ENCODE data around the gene BMS1.
"Not testable (repeated sequence)": the region's sequence is repeated elsewhere in the genome, so short reads cannot be mapped to it uniquely, and the experiment has no call there.

GRCh38 chr10:42828391-42828790 lies 45.8 kb downstream of the BMS1 start:
- not testable (repeated sequence) for TF ChIP-seq CTCF (IDR thresholded peaks at IDR 0.05); MAX (IDR thresholded peaks at IDR 0.05; ENCODE audit: low read depth); PBX3 (IDR thresholded peaks at IDR 0.05); EP300 (IDR thresholded peaks at IDR 0.05; ENCODE audit: borderline replicate concordance in 1 of 2, low read depth in 1 of 2, low read length in 1 of 2); GABPA (IDR thresholded peaks at IDR 0.05; ENCODE audit: low read depth); RAD21 (IDR thresholded peaks at IDR 0.05; ENCODE audit: low read length); TCF12 (IDR thresholded peaks at IDR 0.05); FOSL2 (IDR thresholded peaks at IDR 0.05; ENCODE audit: borderline replicate concordance, low read depth); JUND (IDR thresholded peaks at IDR 0.05); TEAD4 (IDR thresholded peaks at IDR 0.05; ENCODE audit: borderline replicate concordance, insufficient read depth); SMC3 (IDR thresholded peaks at IDR 0.05; ENCODE audit: low read depth, low read length); YY1 (IDR thresholded peaks at IDR 0.05; ENCODE audit: low read depth)
